ENCODE results near the gene MYO5B.

- TF ChIP-seq CTCF (IDR thresholded peaks at IDR 0.05) (no peak), POLR2A (IDR thresholded peaks at IDR 0.05; ENCODE audit: low read depth) (no peak), EP300 (IDR thresholded peaks at IDR 0.05) (no peak), POLR2AphosphoS5 (IDR thresholded peaks at IDR 0.05) (no peak)
Measured at GRCh38 chr18:49920731-49921130, 274.2 kb downstream of the MYO5B start.

Data from esophagus muscularis mucosa (tissue), 4 donors.